Measurements from ENCODE around the gene STX11. TPM values are rescaled to one million over a fixed set of nuclear protein-coding genes. Genes with fewer than 3 reads are reported as not detected.

The STX11 gene
- total and polyA plus RNA-seq, 2 experiments from 2014 or later = 1.1 to 2.2 TPM

DNA sequence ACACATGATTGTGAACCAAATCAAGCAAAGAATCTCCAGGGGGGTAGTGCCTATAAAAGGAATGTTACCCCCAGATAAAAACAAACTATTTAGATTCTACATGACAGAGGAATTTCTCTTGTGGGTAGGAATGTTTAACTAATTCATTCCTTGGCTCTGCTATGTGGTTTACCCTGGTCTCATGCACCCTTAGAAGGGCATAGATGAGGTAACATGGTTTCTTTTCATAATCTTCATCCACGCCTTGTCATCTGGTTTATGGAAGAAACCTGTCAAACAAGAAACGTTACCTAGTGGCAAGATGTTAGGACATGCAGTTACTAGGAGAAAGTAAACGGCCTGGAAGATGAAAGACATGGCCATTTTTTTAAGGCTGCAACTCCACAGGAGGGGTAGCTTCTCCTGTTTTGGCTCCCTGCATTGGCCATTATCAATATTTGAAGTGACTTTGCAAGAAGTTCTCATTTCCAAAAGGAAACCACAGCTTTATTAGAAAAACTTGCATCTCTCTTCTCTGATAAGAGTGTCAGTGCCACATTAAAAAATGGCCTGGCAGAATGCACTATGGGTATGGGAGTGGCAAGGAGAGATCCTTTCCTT is 45.5 kb downstream of the STX11 start:
- WGBS, 2 experiments (ENCODE audit: low coverage in 1 of 2, low lambda C conversion rate in 2 of 2, missing lambda C conversion rate in 2 of 2) = 53 to 62% methylated on average over 3 of the region's 3 CpGs
- TF ChIP-seq EZH2 (IDR thresholded peaks at IDR 0.05; ENCODE audit: insufficient read depth, poor library complexity, severe bottlenecking) (no peak), EZH2phosphoT487 (IDR thresholded peaks at IDR 0.05; ENCODE audit: insufficient read depth, low read depth) (no peak)
- H3K27ac ChIP-seq = no peak overlapping the region
- peaks cover 6% of the 10 kb centered on the region; the same call in 1 of the 2 replicates for H3F3A ChIP-seq (ENCODE audit: insufficient read depth)
- H3K9me3 ChIP-seq (ENCODE audit: low read depth) = no peaks in the 10 kb centered on the region
- H3K9me2 ChIP-seq (ENCODE audit: insufficient read depth) = no peaks in the 10 kb centered on the region
- H3K4me1 ChIP-seq (ENCODE audit: insufficient read depth) = 0 out of 2 replicates have a peak, but pooled peaks cover 2% of the 10 kb centered on the region
- H3K27me3 ChIP-seq (replicated peaks; ENCODE audit: insufficient read depth) = no peaks in the 10 kb centered on the region
- H3K4me3 ChIP-seq = no peak overlapping the region
- in situ Hi-C loops (cut with MboI) = no loop called here
- H2AFZ ChIP-seq = no peak overlapping the region
- H3K36me3 ChIP-seq (ENCODE audit: low read depth) = no peaks in the 10 kb centered on the region
- no peaks in the 10 kb centered on the region for H3K79me2 ChIP-seq (ENCODE audit: insufficient read depth)
- DNase-seq = no peak
- no peak overlapping the region for H3K4me2 ChIP-seq (ENCODE audit: unreplicated experiment)
- H4K20me1 ChIP-seq (ENCODE audit: insufficient read depth) = no peaks in the 10 kb centered on the region
- H3K9ac ChIP-seq = no peak overlapping the region

DNA sequence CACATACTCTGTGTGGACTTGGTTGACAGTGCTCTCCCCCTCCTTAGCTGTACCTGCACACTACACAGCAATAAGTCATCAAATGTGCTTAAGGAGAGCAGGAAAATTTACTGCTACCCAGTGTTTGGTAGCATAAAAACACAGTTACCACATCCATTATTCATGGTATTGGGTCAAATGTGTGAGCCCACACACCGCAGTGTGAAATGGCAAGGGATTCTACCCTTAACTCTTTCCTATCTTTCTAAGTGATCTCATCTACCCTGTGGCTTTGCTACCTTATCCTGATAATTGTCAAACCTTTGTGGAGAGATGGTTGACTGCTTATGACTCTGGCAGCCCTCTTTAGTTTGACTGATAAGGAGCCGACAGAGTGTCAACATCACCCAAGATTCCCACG is 47.6 kb downstream of the STX11 start:
- no peak for TF ChIP-seq EZH2phosphoT487 (IDR thresholded peaks at IDR 0.05; ENCODE audit: insufficient read depth, low read depth)
- TF ChIP-seq EZH2 (IDR thresholded peaks at IDR 0.05; ENCODE audit: insufficient read depth, poor library complexity, severe bottlenecking) = no peak
- no peak overlapping the region for H3K9ac ChIP-seq
- no peak overlapping the region for H3K4me2 ChIP-seq (ENCODE audit: unreplicated experiment)

DNA sequence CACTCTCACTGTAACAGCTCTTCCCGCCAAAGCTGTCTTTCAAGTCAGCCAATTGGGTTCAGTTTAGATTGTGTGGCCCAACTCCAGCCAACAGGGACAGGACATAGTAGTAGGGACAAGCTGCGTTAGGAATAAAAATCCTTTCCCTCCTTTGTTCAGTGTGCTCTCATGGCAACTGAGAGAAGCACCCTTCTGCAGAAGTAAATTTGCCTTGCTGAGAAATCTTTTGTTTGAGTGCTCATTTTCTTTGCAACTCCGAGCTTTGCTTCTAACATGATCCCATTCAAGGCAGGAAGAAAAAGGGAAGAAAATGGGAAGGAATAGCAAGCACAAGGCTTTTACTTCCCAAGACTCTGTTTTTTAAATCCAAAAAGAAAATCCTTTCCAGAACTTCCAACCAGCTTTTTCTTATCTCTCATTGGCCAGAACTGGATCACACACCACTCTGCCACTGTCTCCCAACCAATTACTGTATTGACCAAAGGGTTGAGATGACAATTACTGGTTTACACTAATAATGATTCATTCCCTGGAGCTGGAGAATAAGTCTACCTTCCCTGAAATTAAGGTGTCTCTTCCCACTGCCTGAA is 52.7 kb downstream of the STX11 start:
- Histone ChIP-seq H3K4me1 (ENCODE audit: insufficient read depth) (no peaks in the 10 kb centered on the region), H3K79me2 (ENCODE audit: insufficient read depth) (no peaks in the 10 kb centered on the region), H3F3A (ENCODE audit: insufficient read depth) (no peaks in the 10 kb centered on the region), H3K9me3 (ENCODE audit: low read depth) (no peaks in the 10 kb centered on the region), H4K20me1 (ENCODE audit: insufficient read depth) (no peaks in the 10 kb centered on the region), H3K9me2 (ENCODE audit: insufficient read depth) (no peaks in the 10 kb centered on the region), H2AFZ (no peak overlapping the region), H3K27me3 (replicated peaks; ENCODE audit: insufficient read depth) (peaks cover 21% of the 10 kb centered on the region; the same call in 1 of the 2 replicates), H3K36me3 (ENCODE audit: low read depth) (no peaks in the 10 kb centered on the region), H3K9ac (no peak overlapping the region), H3K4me3 (no peak overlapping the region), H3K4me2 (ENCODE audit: unreplicated experiment) (no peak overlapping the region), H3K27ac (no peak overlapping the region)
- no peak for TF ChIP-seq EZH2 (IDR thresholded peaks at IDR 0.05; ENCODE audit: insufficient read depth, poor library complexity, severe bottlenecking)
- no peak for TF ChIP-seq EZH2phosphoT487 (IDR thresholded peaks at IDR 0.05; ENCODE audit: insufficient read depth, low read depth)
- WGBS, 2 experiments (ENCODE audit: low coverage in 1 of 2, low lambda C conversion rate in 2 of 2, missing lambda C conversion rate in 2 of 2) = 45 to 50% methylated on average over 3 of the region's 3 CpGs
- in situ Hi-C loops (cut with MboI) = no loop called here
- no peak for DNase-seq

More for the DNA sequence above, 47.6 kb downstream of the STX11 start:
- Histone ChIP-seq H3K27ac (no peak overlapping the region), H3F3A (ENCODE audit: insufficient read depth) (no peaks in the 10 kb centered on the region), H4K20me1 (ENCODE audit: insufficient read depth) (no peaks in the 10 kb centered on the region), H2AFZ (no peak overlapping the region), H3K4me1 (ENCODE audit: insufficient read depth) (no peaks in the 10 kb centered on the region), H3K9me2 (ENCODE audit: insufficient read depth) (no peaks in the 10 kb centered on the region), H3K9me3 (ENCODE audit: low read depth) (no peaks in the 10 kb centered on the region), H3K36me3 (ENCODE audit: low read depth) (no peaks in the 10 kb centered on the region), H3K4me3 (no peak overlapping the region), H3K79me2 (ENCODE audit: insufficient read depth) (no peaks in the 10 kb centered on the region), H3K27me3 (replicated peaks; ENCODE audit: insufficient read depth) (no peaks in the 10 kb centered on the region)
- 86 to 87% methylated on average over 3 of the region's 3 CpGs for WGBS, 2 experiments (ENCODE audit: low coverage in 1 of 2, low lambda C conversion rate in 2 of 2, missing lambda C conversion rate in 2 of 2)
- no peak for DNase-seq
- in situ Hi-C loops (cut with MboI) = no loop called here

DNA sequence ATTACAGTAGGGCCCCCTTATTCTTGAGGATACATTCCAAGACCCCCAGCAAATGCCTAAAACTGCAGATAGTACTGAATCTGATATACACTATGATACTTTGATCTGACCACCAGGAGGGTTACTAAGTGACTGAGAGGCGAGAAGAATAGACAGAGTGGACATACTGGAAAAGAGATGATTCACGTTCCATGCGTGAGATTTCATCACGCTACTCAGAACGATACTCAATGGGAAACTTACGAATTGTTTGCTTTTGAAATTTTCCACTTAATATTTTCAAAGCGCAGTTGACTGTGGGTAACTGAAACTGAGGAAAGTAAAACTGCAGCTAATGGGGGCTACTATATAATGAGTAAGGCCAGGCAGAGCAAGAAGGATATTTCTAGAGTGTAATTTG is 60.8 kb downstream of the STX11 start:
- TF ChIP-seq EZH2phosphoT487 (IDR thresholded peaks at IDR 0.05; ENCODE audit: insufficient read depth, low read depth) = no peak
- no peak for TF ChIP-seq EZH2 (IDR thresholded peaks at IDR 0.05; ENCODE audit: insufficient read depth, poor library complexity, severe bottlenecking)

More for the DNA sequence above, 60.8 kb downstream of the STX11 start:
- Histone ChIP-seq H3F3A (ENCODE audit: insufficient read depth) (peaks cover 12% of the 10 kb centered on the region; the same call in 1 of the 2 replicates), H3K9me2 (ENCODE audit: insufficient read depth) (no peaks in the 10 kb centered on the region), H3K79me2 (ENCODE audit: insufficient read depth) (no peaks in the 10 kb centered on the region), H3K27ac (no peak overlapping the region), H3K36me3 (ENCODE audit: low read depth) (no peaks in the 10 kb centered on the region), H3K4me1 (ENCODE audit: insufficient read depth) (no peaks in the 10 kb centered on the region; the same call in 1 of the 2 replicates), H4K20me1 (ENCODE audit: insufficient read depth) (no peaks in the 10 kb centered on the region), H2AFZ (no peak overlapping the region), H3K4me3 (no peak overlapping the region), H3K27me3 (replicated peaks; ENCODE audit: insufficient read depth) (peaks cover 22% of the 10 kb centered on the region; the same call in 1 of the 2 replicates), H3K9me3 (ENCODE audit: low read depth) (no peaks in the 10 kb centered on the region), H3K4me2 (ENCODE audit: unreplicated experiment) (no peak overlapping the region), H3K9ac (no peak overlapping the region)
- WGBS, 2 experiments (ENCODE audit: low coverage in 1 of 2, low lambda C conversion rate in 2 of 2, missing lambda C conversion rate in 2 of 2) = 87 to 90% methylated on average over 7 of the region's 7 CpGs
- in situ Hi-C loops (cut with MboI) = no loop called here
- DNase-seq = no peak

All from GM23248 (cell line).